Muscle of leg (tissue), 11 donors: ENCODE data around the gene CRIP3. TPM values are rescaled to one million over a fixed set of nuclear protein-coding genes. Genes with fewer than 3 reads are reported as not detected.
A peak's percentile ranks its signal among the peaks of the same experiment; 100 is the strongest.

ENCODE experiments used
- DNase-seq: peaks from one replicate; pipeline ENCODE4 v3.0.0; 2013
- H3K27ac ChIP-seq: one replicate; pipeline ENCODE4 v1.5.1; 2013; ENCODE audit warnings: mild to moderate bottlenecking, low read length, control low read depth
- H3K27me3 ChIP-seq: one replicate; pipeline ENCODE4 v1.6.1; 2013; ENCODE audit warnings: low read length; ENCODE audit not compliant: control insufficient read depth, insufficient read depth
- H3K36me3 ChIP-seq: one replicate; pipeline ENCODE4 v1.6.1; 2013; ENCODE audit warnings: low read length; ENCODE audit not compliant: control insufficient read depth, insufficient read depth
- H3K4me1 ChIP-seq: one replicate; pipeline ENCODE4 v1.6.1; 2013; ENCODE audit warnings: low read length; ENCODE audit not compliant: control insufficient read depth, insufficient read depth
- H3K4me3 ChIP-seq: one replicate; pipeline ENCODE4 v1.5.1; 2013; ENCODE audit warnings: low read length, control low read depth
- H3K9me3 ChIP-seq: replicated peaks from 2 replicates; pipeline ENCODE4 v1.6.1; 2013; ENCODE audit warnings: low read depth, low read length; ENCODE audit not compliant: control insufficient read depth
- WGBS: methylation state at CpG from one replicate; pipeline ENCODE4 v1.1.5; 2013; ENCODE audit warnings: missing lambda C conversion rate; ENCODE audit not compliant: insufficient coverage; 5-methylcytosine and 5-hydroxymethylcytosine counted together
- polyA plus RNA-seq, 8 donors: library from polyadenylated mRNA; unstranded; fragments of 120-200 nt; gene quantifications; one replicate each; pipeline versions ENCODE4 v1.2.1 to v1.2.3, GENCODE V29; 2013; ENCODE audit warnings: inconsistent platforms in 1 of 8, low replicate concordance in 1 of 8; ENCODE audit not compliant: insufficient read length in 8 of 8, insufficient read depth in 1 of 8
- total RNA-seq: library from RNA; stranded (reverse); fragments of 120-200 nt; gene quantifications from one replicate; pipeline ENCODE4 v1.2.4, GENCODE V29; 2013

CRIP3 gene
- total and polyA plus RNA-seq, 9 donors: 0.64 to 2.6 (median 1.2) TPM

DNA sequence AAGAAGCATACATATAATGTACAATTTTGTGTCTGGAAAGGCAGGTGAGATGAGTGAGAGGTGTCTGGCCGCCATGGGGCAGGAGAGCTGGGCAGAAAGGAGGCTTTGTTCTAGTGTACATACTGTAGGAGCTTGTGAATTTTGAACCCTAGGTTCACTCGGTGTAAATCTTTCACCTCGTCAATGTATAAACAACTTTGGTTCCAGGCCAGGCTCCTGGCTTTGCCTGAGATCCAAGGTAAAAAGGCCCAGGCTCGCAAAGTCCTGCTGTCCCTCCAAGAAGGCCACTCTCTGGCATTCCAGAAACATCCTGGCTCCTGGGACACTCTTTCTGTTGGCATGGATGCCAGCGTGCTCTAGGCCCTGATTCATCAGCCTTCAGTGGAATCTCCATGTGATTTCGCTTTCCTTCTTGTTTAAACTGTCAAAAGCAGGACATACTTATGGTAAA, 17.7 kb downstream of the CRIP3 start:
- Histone ChIP-seq H3K4me3 (no peak overlapping the region), H3K4me1 (peaks cover 1% of the 10 kb centered on the region), H3K36me3 (no peaks in the 10 kb centered on the region), H3K27ac (no peak overlapping the region), H3K27me3 (peaks cover 6% of the 10 kb centered on the region), H3K9me3 (no peaks in the 10 kb centered on the region)
- 64% methylated on average over 5 of the region's 6 CpGs for WGBS
- DNase-seq: no peak

DNA sequence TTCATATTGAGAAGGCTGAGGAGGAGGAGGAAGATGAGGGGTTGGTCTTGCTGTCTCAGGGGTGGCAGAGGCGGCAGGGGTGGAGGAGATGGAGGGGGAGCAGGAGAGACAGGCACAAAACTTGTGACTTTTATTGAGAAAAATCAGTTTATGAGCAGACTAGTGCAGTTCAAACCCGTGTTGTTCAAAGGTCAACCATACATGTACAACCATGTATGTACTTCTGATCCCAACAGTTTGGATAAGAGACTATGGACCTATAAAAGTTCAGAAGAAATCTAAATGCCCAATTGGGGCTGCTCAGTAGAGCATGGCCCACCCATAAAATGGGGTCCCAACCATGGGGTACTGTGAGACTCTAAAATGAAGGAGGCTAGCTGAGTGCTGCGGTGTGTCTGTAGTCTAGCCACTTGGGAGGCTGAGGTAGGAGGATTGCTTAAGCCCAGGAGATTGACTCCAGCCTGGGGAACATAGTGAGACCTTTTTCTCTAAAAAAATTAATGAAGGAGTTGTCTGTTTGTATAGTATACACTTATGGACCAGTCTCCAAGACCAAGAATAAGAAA, 18.2 kb downstream of the CRIP3 start:
- H3K27me3 ChIP-seq: peaks cover 11% of the 10 kb centered on the region
- no peaks in the 10 kb centered on the region for H3K36me3 ChIP-seq
- no peak for DNase-seq
- no peak overlapping the region for H3K4me3 ChIP-seq
- H3K9me3 ChIP-seq: no peaks in the 10 kb centered on the region
- no peak overlapping the region for H3K27ac ChIP-seq
- peaks cover 5% of the 10 kb centered on the region for H3K4me1 ChIP-seq
- WGBS: no CpG with 5 or more reads among the region's 3 CpGs

GRCh38 chr6:43287717-43288679, 20.6 kb downstream of the CRIP3 start:
- peaks cover 20% of the 10 kb centered on the region for H3K27me3 ChIP-seq
- WGBS: 52% methylated on average over 4 of the region's 7 CpGs
- no peak for DNase-seq

GRCh38 chr6:43286980-43287716, 21.5 kb downstream of the CRIP3 start:
- no peak overlapping the region for H3K27ac ChIP-seq
- H3K4me3 ChIP-seq: no peak overlapping the region
- DNase-seq: no peak
- 47% methylated on average over 4 of the region's 10 CpGs for WGBS
- H3K36me3 ChIP-seq: no peaks in the 10 kb centered on the region
- H3K4me1 ChIP-seq: peaks cover 8% of the 10 kb centered on the region
- H3K9me3 ChIP-seq: no peaks in the 10 kb centered on the region
- peaks cover 23% of the 10 kb centered on the region for H3K27me3 ChIP-seq

More at GRCh38 chr6:43287717-43288679, 20.6 kb downstream of the CRIP3 start:
- Histone ChIP-seq H3K27ac (no peak overlapping the region), H3K9me3 (no peaks in the 10 kb centered on the region), H3K4me3 (no peak overlapping the region), H3K36me3 (no peaks in the 10 kb centered on the region), H3K4me1 (peaks cover 8% of the 10 kb centered on the region)

DNA sequence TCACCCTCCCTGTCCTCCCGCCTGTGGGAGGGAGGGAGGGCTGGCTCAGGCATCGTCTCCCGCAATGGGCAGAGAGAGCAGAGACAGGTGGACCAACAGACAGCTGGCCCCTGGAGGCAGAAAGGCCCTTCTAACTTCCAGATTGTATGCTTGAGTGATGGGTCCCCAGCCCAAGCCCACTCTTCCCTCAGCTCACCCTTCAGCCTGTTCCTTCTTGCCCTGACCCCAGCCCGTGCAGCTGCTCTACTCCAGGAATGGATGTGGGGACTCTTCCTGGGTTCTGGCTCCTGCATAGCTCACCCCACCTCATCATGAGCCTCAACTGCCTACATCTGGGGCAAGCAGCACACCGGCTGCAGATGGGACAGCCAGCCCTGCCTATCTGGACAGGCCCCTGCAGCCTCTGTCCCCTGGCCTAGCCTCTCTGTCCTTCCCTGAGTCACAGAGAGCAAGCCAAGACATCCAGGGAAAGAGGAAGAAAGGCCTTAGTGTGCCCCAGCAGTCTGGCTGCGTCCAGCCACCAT, 22.1 kb downstream of the CRIP3 start:
- WGBS: 83% methylated on average over 3 of the region's 6 CpGs
- no peaks in the 10 kb centered on the region for H3K36me3 ChIP-seq
- DNase-seq: no peak
- no peak overlapping the region for H3K4me3 ChIP-seq
- H3K4me1 ChIP-seq: peaks cover 8% of the 10 kb centered on the region
- H3K9me3 ChIP-seq: no peaks in the 10 kb centered on the region
- H3K27me3 ChIP-seq: peaks cover 25% of the 10 kb centered on the region
- no peak overlapping the region for H3K27ac ChIP-seq

- Histone ChIP-seq H3K27ac (no peak overlapping the region), H3K27me3 (peaks cover 26% of the 10 kb centered on the region), H3K9me3 (no peaks in the 10 kb centered on the region), H3K36me3 (no peaks in the 10 kb centered on the region), H3K4me3 (no peak overlapping the region), H3K4me1 (peaks cover 8% of the 10 kb centered on the region)
- DNase-seq: no peak
- WGBS: 69% methylated on average over 5 of the region's 5 CpGs
Observed at GRCh38 chr6:43285832-43286231, 22.8 kb downstream of the CRIP3 start.

GRCh38 chr6:43284991-43285781, 23.4 kb downstream of the CRIP3 start:
- peak; percentile 41 for DNase-seq
- H3K27me3 ChIP-seq: peaks cover 26% of the 10 kb centered on the region
- no peaks in the 10 kb centered on the region for H3K36me3 ChIP-seq
- WGBS: 2% methylated on average over 73 of the region's 83 CpGs
- H3K27ac ChIP-seq: no peak overlapping the region
- H3K4me3 ChIP-seq: peak overlapping the region; percentile 33
- H3K4me1 ChIP-seq: peaks cover 8% of the 10 kb centered on the region
- H3K9me3 ChIP-seq: no peaks in the 10 kb centered on the region

DNA sequence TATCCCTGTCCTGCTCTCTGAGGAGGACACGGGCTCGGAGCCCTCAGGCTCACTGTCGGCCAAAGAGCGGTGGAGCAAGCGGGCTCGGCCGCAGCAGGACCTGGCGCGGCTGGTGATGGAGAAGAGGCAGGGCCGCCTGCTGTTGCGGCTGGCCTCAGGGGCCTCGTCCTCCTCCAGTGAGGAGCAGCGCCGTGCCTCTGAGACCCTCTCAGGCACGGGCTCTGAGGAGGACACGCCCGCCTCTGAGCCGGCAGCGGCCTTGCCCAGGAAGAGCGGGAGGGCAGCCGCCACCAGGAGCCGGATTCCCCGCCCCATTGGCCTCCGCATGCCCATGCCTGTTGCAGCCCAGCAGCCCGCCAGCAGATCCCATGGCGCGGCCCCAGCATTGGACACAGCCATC, 24.7 kb downstream of the CRIP3 start:
- H3K27ac ChIP-seq: no peak overlapping the region
- H3K4me1 ChIP-seq: peaks cover 8% of the 10 kb centered on the region
- no peak for DNase-seq
- no peak overlapping the region for H3K4me3 ChIP-seq
- no peaks in the 10 kb centered on the region for H3K9me3 ChIP-seq
- no peaks in the 10 kb centered on the region for H3K36me3 ChIP-seq
- WGBS: 81% methylated on average over 26 of the region's 27 CpGs
- peaks cover 32% of the 10 kb centered on the region for H3K27me3 ChIP-seq

GRCh38 chr6:43283514-43283901, 25.1 kb downstream of the CRIP3 start:
- Histone ChIP-seq H3K4me3 (no peak overlapping the region), H3K4me1 (peaks cover 8% of the 10 kb centered on the region), H3K9me3 (no peaks in the 10 kb centered on the region), H3K27ac (no peak overlapping the region), H3K27me3 (peaks cover 35% of the 10 kb centered on the region), H3K36me3 (no peaks in the 10 kb centered on the region)
- WGBS: 92% methylated on average over 16 of the region's 18 CpGs
- no peak for DNase-seq
